ENCODE results near the gene APBA2.

APBA2 gene

DNA sequence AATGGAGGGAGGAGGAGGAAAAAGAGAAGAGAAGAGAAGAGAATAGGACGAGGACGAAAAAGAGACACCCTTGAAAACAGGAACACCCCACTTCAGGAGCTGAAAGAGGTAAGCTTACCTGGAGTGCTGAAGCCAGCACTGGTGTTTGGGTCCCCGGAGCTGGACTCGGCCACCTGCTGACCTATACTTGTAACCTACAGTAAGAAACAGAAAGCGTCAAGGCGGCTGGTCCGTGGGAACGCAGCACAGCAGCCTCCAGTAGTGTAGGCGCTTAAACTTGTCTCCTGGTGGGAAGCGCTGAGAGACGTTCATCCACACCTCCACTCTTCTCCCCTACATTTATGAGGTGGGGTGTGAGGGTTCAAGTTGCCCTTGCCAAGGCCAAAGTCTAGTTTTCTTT lies 242.9 kb downstream of the APBA2 start:
- no peak for TF ChIP-seq CTCF (IDR thresholded peaks at IDR 0.05; ENCODE audit: control insufficient read depth, extremely low read depth, insufficient read depth)
- H3K4me3 ChIP-seq (ENCODE audit: low read depth, low read length): no peak overlapping the region
- DNase-seq (ENCODE audit: low read depth): no peak

- no peak for DNase-seq (ENCODE audit: low read depth)
- no peak for TF ChIP-seq CTCF (IDR thresholded peaks at IDR 0.05; ENCODE audit: control insufficient read depth, extremely low read depth, insufficient read depth)
- H3K4me3 ChIP-seq (ENCODE audit: low read depth, low read length): no peak overlapping the region
Measured at GRCh38 chr15:29129221-29129620, 243.4 kb downstream of the APBA2 start.

DNA sequence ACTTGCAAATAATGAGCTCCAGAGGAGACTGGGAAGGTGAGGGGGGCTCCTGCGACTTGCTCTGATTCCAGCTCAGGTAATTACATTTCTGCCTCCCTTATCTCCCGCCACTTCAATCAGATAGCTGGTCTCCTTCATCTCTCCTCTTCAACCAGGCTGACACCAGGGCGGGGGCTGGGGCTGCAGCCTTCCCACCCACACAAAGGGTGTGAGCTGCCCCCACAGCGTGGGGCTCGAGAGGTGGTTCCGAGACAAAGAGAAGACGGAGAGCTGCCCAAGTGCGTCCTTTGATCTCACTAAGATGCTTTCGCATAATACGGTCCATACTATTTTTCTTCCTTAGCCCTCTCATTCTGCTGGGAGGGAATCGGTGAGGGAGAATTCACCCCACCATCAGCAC lies 244.2 kb downstream of the APBA2 start:
- DNase-seq (ENCODE audit: low read depth): no peak

GRCh38 chr15:29130476-29130875 lies 244.7 kb downstream of the APBA2 start:
- H3K4me3 ChIP-seq (ENCODE audit: low read depth, low read length): no peak overlapping the region
- no peak for TF ChIP-seq CTCF (IDR thresholded peaks at IDR 0.05; ENCODE audit: control insufficient read depth, extremely low read depth, insufficient read depth)
- DNase-seq (ENCODE audit: low read depth): no peak

More for the DNA sequence above, 244.2 kb downstream of the APBA2 start:
- H3K4me3 ChIP-seq (ENCODE audit: low read depth, low read length): no peak overlapping the region
- TF ChIP-seq CTCF (IDR thresholded peaks at IDR 0.05; ENCODE audit: control insufficient read depth, extremely low read depth, insufficient read depth): no peak

- no peak for DNase-seq (ENCODE audit: low read depth)
- no peak for TF ChIP-seq CTCF (IDR thresholded peaks at IDR 0.05; ENCODE audit: control insufficient read depth, extremely low read depth, insufficient read depth)
- H3K4me3 ChIP-seq (ENCODE audit: low read depth, low read length): no peak overlapping the region
Measured at GRCh38 chr15:29130951-29131839, 245.4 kb downstream of the APBA2 start.

DNA sequence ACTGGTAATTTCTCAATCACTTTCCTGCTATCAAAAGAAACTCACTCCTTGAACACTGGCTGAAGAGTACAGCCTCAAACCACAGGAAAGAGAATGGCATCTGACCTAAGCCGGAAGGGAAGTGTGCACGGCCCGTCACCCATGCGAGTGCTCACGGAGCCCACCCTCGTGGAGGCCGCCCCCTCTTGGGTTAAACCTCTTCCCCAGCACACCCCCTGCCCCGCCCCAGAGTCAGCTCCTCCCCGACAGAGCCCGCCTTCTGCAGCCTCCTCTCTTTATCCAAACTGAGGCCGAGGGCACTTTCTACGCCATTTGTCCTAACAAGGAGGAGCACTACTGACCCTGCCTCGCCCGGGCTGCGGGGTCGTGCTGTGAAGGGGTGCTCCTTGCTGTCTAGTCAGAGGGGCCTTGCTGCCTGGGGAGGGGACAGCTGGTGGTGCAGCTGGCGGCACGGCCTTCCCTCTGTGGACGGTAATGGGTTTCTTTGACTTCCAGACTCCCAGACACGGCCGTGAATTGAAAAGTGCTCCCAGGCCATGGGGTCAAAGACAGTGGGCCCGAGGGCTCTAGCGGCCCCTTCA lies 246.2 kb downstream of the APBA2 start:
- DNase-seq (ENCODE audit: low read depth): no peak
- no peak overlapping the region for H3K4me3 ChIP-seq (ENCODE audit: low read depth, low read length)
- no peak for TF ChIP-seq CTCF (IDR thresholded peaks at IDR 0.05; ENCODE audit: control insufficient read depth, extremely low read depth, insufficient read depth)
